ENCODE results near the gene WDR35.

Gene WDR35

DNA sequence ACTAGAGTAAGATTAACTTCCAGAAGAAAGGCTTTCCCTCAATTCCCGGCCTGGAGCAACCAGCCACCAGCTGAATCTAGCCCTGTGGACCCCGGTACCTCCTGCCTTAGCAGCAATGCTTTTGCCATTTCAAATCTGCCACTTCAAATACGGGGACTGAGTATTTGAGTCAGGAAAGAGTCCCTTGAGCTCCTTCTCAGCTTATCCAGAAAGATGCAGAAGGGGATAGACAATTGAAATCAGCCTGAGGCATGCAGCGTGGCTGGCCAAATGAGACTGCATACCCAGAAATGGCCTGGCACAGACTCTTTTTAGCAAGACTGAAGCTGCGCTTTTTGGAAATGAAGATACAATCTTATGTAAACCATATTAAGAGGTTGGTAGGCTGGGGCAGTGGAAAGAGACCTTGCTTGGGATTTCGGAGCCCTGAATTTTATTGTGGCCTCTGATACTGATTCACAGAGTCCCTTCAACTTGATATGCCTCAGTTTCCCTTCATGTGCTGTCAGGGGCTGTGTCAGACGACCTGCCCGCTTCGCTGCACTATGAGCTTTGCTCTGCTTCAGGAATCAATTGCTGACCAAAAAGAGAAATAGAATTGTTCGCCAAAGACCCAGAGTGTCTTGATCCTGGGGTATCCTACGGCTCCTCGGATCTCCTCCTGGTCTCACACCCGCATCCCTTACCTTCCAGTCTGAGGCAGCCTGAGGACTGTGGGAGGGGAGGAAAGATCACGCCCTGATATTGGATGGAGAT is 21.5 kb upstream of the WDR35 start:
- DNase-seq = no peak

DNA sequence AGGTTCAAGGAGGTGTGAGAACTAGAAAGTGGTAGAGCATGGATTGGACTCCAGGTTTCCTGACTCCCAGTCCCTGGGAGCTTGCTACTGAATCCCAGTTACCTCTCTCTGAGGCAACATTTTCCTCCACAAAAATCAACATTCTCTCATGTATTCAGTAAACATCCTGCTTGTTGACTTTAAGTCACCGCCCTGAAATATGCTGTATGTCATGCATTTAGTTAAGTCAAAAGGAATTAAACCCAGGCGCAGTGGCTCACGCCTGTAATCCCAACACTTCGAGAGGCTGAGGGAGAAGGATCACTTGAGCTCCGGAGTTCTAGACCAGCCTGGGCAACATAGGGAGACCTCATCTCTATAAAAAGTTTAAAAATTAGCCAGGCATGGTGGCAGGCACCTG is 18.8 kb upstream of the WDR35 start:
- DNase-seq = no peak

- DNase-seq = no peak
Measured at GRCh38 chr2:20005891-20006470, 16.1 kb upstream of the WDR35 start.

- DNase-seq = no peak
Measured at GRCh38 chr2:20005067-20005627, 15.2 kb upstream of the WDR35 start.

- no peak for DNase-seq
Measured at GRCh38 chr2:20001361-20001863, 11.5 kb upstream of the WDR35 start.

DNA sequence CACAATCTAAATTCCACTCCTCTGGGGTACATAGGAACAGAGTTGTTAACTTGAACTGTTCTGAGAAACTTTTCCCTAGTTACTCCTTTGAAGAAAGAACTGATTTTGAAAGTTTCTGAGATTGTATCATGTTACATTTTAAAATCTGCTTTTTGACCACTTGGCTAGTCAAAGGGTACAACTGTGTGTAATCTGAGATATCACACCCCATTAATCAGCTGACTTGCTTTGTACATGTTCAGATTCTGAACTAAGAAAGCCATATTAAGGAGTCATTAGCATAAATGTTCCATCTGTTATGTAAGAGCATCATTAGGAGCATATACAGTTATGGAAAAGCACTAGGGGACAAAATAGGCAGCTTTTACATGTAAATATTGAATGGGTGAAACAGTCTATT is 3.8 kb upstream of the WDR35 start:
- no peak for DNase-seq

- no peak for DNase-seq
Measured at GRCh38 chr2:19991895-19992294, 2.0 kb upstream of the WDR35 start.

DNA sequence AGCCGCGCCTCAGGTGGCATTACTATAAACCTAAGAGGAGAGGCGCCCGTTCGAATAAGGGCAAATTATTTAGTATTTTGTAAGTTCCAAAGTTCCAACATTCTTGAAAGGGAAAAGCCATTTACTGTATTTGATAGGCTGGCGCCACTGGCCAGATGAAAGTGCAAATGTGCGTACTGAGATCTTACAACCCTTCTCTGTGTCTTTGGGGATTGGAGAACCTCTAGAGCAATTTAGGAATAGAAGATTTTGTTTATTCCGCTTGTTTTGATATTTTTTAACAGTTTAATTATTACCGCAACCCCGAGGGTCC is 467 bp upstream of the WDR35 start:
- no peak for DNase-seq

- DNase-seq = no peak
Measured at GRCh38 chr2:19989342-19989666, 601 bp downstream of the WDR35 start.

DNA sequence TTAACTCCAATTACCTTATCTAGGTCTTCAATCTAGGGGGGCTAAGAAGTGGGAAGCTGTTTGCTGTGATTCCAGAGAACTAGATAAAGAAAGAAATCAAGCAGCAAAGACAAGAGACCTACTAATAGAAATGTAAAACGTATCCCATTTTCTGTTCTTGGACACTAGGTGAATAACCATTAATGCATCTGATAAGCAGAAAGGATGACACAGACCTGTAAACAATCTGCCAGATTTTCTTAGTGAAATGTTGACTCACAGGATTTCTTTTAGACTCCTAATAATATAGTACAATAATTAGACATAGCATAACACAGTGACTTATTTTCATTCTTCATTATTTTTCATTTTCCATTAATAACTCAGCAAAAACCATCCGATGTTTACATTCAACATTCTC is 1.3 kb downstream of the WDR35 start:
- DNase-seq = no peak

DNA sequence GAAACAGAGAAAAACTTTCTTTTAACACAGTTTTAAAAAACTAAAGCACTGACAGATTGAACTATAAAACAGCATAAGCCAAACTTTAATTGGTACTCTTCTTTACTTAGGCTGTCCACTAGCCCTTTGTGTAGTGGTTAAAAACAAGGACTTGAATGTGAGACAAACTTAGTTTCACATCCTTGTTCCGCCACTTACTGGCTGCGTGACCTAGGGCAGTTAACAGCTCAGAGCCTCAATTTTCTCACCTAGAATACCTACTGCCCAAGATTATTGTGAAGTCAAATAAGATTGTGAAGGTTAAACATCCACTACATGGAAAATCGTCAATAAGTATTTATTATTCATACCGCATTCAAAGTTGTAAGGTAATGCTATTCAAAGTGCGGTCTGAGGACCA is 2.0 kb downstream of the WDR35 start:
- DNase-seq = no peak

GRCh38 chr2:19982268-19982667 is 7.6 kb downstream of the WDR35 start:
- DNase-seq = no peak

- no peak for DNase-seq
Measured at GRCh38 chr2:19979932-19980331, 10.0 kb downstream of the WDR35 start.

- no peak for DNase-seq
Measured at GRCh38 chr2:19973466-19973865, 16.4 kb downstream of the WDR35 start.

- DNase-seq = no peak
Measured at GRCh38 chr2:19971691-19972090, 18.2 kb downstream of the WDR35 start.

GRCh38 chr2:19963386-19963785 is 26.5 kb downstream of the WDR35 start:
- no peak for DNase-seq

DNA sequence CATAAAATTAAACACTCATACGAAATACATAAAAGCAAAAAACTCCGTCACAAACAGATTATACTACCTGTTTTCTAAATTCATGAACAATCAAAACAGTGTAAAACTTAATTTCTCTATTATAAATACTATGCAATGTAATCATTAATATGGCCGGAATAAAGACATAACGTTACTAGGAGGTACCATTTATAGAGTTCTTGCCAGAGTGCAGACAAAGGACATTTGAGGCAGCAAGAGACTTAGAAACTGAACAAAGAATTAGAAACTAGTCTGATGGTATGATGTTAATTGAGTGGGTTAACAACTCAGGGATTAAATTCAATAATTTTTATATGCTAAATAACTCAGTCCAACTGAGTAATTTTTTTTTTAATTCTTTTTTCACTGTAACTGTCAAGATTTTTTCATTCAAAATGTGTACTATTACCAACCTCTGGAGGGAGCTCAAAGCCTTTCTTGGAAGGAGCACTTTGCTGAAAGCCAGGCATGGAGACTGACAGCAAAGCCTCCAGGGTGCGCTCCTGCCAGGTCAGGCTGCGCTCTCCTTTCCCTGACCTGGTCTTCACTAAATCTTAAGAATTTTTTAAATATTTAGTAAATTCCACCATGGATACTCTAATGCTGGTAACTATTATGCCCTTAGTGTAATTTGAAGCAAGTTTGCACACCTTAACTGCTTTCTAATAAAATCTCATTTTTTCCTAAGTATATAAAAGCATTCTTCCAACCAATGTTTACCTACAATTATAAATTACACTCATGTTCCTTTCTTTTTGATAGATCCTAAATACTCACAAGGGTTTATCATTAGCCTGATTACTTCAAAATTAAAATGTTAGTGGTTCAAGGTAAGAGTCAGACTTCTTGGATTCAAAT is 34.1 kb downstream of the WDR35 start:
- DNase-seq = peak; percentile 64

DNA sequence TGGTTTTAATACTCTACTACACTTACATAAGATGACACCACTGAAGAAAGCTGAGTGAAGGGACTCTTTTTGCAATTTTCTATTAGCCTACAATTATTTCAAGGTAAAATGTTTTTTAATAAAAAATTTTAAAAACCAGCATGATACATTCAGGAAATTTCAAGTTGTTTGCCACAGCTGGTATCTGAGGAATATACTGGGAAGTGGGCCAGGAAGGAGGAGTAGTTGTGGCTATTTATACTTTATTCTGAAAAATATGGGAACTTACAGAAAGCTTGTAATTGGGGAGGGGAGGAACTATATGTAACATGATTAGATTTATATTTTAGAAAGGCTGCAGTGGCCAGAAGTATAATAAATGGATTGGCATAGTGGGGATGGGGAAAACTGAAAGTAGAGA is 40.8 kb downstream of the WDR35 start:
- DNase-seq = peak; percentile 36

DNA sequence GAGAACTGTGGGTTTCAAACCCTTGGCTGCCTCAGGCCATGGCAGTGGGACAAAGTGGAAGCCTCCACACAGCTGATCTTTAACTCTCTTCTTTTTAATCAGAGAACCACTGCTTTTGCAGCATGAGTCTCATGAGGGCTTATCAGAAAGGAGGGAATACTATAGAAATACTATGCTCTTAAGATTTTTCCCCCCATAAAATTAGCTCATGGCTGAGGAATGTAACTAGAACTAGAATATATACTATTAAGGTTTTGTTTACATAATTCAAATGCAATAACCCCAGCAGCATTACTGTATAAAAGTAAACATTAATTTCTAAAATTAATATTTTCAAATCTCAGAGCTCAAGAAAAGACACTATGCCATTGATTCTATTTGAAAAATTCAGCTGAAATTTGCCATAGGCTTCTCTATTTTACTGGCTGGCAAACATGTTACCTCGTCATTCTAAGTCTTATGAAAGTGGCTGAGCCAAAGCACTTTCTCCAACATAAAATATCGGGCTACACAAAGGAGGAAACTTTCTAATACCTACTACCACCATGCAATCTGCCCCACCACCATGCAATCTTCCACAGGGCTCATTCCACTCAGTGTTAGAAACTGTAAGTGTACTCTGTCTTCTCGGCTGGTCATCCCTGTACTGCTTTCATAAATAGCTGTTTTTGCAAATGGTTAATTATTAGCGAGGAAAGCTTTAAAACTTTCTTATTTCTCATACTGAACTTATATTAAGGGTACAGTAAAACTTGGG is 42.5 kb downstream of the WDR35 start:
- DNase-seq = no peak

GRCh38 chr2:19944205-19944845 is 45.6 kb downstream of the WDR35 start:
- no peak for DNase-seq

GRCh38 chr2:19943189-19943588 is 46.7 kb downstream of the WDR35 start:
- DNase-seq = no peak

- no peak for DNase-seq
Measured at GRCh38 chr2:19942199-19942598, 47.7 kb downstream of the WDR35 start.

Measured in femur (tissue), 1 donor.